Activated naive CD4-positive, alpha-beta T cell (primary cell): Measurements from ENCODE around the gene KCTD1.

Source experiments
- DNase-seq, 4 experiments: peaks; one replicate each; lab custom pipeline; 2025; lab: John Stamatoyannopoulos, UW

Gene KCTD1

GRCh38 chr18:26548415-26549262 is at the start of gene KCTD1:
Gene KCTD1 (minus strand): TSS chr18:26548553. CDS start chr18:26548536, 17 bp downstream.
- DNase-seq, result peak; percentile 2 to 28 (median 6)

GRCh38 chr18:26593365-26594320 is 45.3 kb upstream of the KCTD1 start:
- no peak for DNase-seq

DNA sequence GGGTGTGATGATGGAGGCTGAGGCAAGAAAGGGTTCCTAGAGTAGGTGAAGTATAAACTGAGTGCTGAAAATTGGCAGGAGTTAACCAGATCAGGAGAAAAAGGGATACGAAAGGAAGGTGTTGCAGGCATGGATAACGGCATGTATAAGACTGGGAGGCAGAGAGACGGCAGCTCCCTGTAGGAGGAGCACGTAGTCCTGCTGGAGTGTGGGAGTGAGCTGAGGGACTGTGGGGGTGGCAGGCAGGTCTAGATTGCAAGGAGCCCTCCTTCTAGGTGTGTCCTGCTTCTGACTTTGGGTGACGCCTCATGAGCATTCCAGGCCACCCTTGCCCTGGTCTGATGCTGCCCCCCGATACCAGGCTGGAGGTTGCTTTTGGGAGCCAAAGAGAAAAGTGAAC is 36.4 kb upstream of the KCTD1 start:
- no peak for DNase-seq

GRCh38 chr18:26579941-26580618 is 31.7 kb upstream of the KCTD1 start:
- DNase-seq, result no peak

DNA sequence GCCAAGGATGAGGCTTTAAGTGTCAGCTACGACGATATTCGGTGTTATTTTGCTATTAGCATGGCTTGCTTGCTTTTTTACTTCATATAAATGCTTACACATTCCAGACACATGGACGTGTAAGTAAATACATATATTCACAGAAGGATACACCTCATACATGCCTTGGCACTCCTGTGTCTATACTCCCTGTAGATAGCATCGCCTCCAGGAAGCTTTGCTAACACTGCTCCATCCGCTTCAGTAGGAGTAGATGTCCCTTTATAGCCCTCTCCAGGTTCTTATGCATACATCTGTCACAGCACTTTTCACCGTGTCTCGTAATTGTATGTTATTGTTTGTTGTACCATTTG is 27.5 kb upstream of the KCTD1 start:
- DNase-seq, result no peak

DNA sequence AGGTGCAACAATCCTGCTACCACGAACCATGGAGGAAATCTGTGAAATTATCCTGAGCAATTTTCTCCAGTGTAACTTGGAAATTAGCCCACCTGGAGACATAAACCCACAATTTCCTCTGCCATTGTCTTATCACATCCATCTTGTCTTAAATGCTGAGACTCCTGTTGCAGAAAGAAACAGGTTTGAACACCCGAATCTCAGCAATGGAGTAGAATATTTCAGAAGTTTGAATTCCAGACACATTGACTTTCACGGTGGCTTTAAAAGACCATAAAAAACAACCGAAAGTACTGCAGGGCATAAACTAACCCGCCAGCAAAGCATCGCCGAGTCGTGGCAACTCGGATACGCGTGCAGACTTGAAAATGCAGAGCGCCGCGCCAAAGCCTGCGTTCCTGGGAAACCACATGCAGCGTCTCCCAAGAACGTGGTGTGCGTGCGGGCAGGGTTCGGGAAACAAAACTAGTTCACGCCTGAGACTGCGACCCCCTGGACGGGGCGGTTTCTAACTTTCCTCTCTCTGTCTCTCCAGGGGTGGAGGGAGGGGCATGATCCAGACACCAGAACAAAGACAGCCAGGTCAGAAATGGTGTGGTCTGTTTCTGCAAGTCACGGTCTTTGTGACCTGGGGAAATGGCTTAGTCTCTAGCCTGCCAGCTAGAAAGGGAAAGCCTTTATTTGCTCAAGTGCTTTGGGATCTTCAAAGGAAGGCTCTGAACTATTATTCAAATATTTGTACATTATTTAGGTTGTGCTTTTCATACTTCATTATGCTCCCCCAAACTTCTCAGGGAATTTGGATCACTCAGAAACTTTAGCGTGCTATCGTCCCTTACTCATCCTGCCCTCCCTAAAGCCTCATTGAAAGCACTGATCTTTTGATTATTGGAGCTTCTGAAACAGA is 26.9 kb upstream of the KCTD1 start:
- no peak for DNase-seq

GRCh38 chr18:26568926-26569665 is 20.7 kb upstream of the KCTD1 start:
- no peak for DNase-seq

GRCh38 chr18:26568513-26568912 is 20.2 kb upstream of the KCTD1 start:
- DNase-seq, result no peak

DNA sequence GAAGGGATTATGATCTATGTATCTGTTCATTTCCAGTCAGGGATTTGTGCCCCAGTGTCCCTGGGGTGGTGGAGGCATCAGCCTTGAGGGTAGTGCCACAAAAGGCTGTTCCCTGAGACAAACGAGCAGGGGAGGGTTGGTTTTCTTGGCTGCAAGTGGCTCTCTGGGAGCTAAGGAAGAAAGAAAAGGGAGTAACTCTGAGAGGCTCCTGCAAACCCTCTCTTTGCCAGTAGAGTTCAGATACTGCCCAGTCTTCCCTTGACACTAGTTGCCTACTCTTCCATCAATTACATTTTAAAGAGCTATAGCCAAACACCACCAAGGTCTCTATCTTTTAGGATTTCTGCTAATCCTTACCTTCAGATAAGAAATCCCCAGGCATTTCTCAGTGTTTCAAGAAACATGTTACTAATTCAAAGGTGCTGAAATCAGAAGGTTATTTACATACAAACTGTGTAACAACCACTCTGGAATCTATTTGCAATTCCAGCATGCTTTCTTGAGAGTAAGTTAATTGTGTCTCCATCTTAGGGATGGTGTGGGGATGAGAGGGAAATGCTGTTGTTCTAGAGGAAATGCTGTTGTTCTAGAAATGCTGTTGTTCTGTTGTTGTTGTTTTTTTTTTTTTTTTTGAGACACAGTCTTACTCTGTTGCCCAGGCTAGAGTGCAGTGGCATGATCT is 18.7 kb upstream of the KCTD1 start:
- no peak for DNase-seq

DNA sequence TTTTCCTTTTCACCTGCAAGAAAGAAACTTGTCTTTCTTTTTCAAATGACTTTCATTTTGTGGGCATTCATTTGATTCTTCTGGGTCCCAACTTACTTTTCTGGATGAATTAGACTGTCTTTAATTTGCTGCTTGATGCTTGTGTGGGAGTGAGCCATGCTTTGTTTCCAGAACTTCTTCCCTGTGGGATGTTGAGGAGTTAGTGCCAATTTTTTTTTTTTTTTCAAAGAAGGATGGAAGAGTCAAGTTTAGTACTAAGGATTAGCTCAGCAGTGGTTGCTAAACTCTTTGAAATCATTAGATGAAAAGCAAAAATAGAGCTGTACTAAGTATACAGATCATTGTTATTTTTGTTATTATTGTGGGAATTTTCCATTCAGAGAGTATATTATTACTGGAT is 17.2 kb upstream of the KCTD1 start:
- no peak for DNase-seq

- no peak for DNase-seq
Observed at GRCh38 chr18:26563024-26563423, 14.7 kb upstream of the KCTD1 start.

DNA sequence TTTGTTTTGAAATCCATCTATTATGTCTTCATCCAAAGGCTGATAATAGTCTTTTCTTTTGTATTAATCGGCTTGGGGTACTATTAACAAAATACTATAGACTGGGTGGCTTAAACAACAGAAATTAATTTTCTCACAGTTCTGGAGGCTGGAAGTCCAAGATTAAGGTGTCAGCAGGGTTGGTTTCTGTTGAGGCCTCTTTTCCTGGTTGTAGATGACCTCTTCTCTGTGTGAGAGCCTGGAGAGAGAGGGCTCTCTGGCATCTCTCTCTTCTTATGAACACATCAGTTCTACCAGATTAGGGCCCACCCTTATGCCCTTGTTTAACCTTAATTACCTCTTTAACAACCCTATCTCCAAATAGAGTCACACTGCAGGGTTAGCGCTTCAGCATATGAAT is 14.2 kb upstream of the KCTD1 start:
- DNase-seq, result no peak

DNA sequence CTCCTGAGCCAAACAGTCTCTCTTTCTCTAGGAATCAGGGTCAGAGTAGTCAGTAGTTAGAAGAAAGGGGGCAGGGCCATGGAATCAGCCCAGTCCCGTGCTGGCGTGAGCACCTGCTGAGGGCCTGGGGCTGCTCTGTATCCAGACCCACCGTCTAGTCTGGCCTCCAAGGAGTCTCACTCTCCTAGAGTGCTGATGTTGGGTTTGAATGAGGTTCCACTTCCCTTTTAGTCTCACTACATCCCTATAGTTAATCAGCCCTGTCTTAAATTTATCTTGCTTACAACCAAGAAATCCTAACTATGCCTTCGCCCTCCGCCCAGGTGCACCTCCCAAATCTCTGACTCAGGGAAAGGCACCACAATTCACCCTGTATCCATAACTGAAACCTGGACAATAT is 13.4 kb upstream of the KCTD1 start:
- DNase-seq, result no peak

GRCh38 chr18:26556573-26556972 is 8.2 kb upstream of the KCTD1 start:
- DNase-seq, result no peak

DNA sequence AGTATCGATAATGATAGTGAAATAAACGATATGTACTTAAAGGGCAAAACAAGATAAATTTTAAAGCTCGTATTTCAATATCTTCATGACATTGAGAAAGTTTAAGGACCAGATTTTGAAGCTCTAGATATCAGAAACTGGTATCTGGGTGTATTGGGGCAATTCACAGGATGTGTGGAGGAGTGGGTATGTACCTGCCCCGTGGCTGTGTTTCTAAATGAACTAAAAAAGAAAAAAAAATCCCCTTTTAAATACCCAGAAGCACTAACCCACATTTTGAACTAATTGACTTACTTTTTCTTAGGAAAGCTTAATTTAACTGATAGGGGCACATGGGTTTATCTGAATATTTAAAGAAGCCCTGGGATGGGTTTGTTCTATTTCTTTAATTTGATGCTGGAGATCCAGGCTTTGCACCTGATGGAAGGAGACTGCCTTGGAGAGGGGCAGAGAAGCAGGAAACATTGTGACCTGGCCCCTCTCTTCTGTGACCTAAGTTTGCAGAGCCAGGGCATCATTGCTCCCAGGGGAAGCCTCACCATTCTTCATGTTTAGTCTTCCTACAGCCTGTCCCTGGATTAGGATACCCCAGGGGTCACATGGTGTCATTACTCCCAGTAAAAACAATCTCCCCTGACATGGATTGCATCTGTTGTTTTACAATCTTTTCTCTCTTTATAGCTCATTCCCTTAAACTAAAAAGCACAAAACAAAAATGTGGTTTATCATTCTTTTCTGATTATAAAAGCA is 7.6 kb upstream of the KCTD1 start:
- DNase-seq, result no peak

DNA sequence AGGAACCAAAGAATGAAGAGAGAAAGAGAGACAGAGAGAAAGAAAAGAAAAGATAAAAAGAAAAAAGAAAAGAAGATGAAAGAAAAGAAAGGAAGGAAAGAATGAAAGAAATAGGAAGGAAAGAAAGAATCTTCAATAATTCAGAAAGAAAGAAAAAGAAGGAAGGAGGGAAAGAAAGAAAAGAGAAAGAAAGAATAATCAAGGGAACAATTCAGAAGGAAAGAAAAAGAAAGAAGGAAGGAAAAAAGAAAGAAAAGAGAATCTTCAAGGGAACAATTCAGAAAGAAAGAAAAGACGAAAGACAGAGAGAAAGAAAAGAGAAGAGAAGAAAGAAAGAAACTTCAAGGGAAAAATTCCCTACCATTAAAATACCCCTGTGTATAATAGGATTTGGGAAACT is 5.6 kb upstream of the KCTD1 start:
- DNase-seq, result no peak

- DNase-seq, result no peak
Observed at GRCh38 chr18:26551695-26552081, 3.3 kb upstream of the KCTD1 start.

GRCh38 chr18:26550998-26551694 is 2.8 kb upstream of the KCTD1 start:
- DNase-seq, result no peak
